ENCODE results near the gene ABI3. TPM values are rescaled to one million over a fixed set of nuclear protein-coding genes. Genes with fewer than 3 reads are reported as not detected.
A peak's percentile ranks its signal among the peaks of the same experiment; 100 is the strongest.

Gene ABI3
- total and polyA plus RNA-seq, 9 of the 15 experiments (the other 6 are each of a cell fraction or from before 2014, with no cell fraction given): not detected

- ChIA-PET POLR2A (interaction anchor here (1.9 kb wide), 1 partner anchor 12 kb away, joined by 6 read pairs; no protein-coding TSS in a partner anchor), CTCF (ENCODE audit: low intra/inter-chr PET ratio) (interaction anchor here (0.6 kb wide), 1 partner anchor 1163 kb away, joined by 3 read pairs; no protein-coding TSS in a partner anchor)
- no peak overlapping the region; a peak in 1 of 4 replicates for H3K9ac ChIP-seq (ENCODE audit: insufficient read depth in 1 of 2, low read depth in 2 of 2, low read length in 2 of 2)
- H3K9me3 ChIP-seq (replicated peaks; ENCODE audit: control insufficient read depth, insufficient read depth, low read depth, low read length): no peaks in the 10 kb centered on the region
- intact Hi-C loops (cut with micrococcal nuclease) (no loop called here), in situ Hi-C loops (cut with MboI) (no loop called here)
- ATAC-seq (peak; percentile 76), DNase-seq (ENCODE audit: extremely low read depth in 1 of 4, low spot score in 3 of 4) (peak; percentile 55 to 63 (median 58)), FAIRE-seq (peak; percentile 77)
- H4K20me1 ChIP-seq (replicated peaks; ENCODE audit: control insufficient read depth, insufficient read depth, low read length): no peaks in the 10 kb centered on the region
- no peaks in the 10 kb centered on the region for H3K79me2 ChIP-seq (ENCODE audit: control insufficient read depth, insufficient read depth, low read length)
- no TSS peak for BruUV-seq (replicated peaks)
- H3K4me3 ChIP-seq: no peak overlapping the region
- H3K4me1 ChIP-seq (replicated peaks in 1 of 2; ENCODE audit: control insufficient read depth in 2 of 2, insufficient read depth in 2 of 2, low read length in 2 of 2): peaks cover 9 to 10% of the 10 kb centered on the region in 2 experiments; a peak in 4 of 5 replicates
- H3K36me3 ChIP-seq (ENCODE audit: control insufficient read depth, insufficient read depth, low read length): no peaks in the 10 kb centered on the region
- peaks cover 0 to 3% of the 10 kb centered on the region in 2 experiments; a peak in 1 of 5 replicates for H3K27me3 ChIP-seq (ENCODE audit: control insufficient read depth in 2 of 2, insufficient read depth in 2 of 2, low read length in 2 of 2)
- H3K27ac ChIP-seq (ENCODE audit: extremely low read depth, low read depth, low read length): no peak overlapping the region; the same call in 2 of the 3 replicates
- H3K9me1 ChIP-seq (ENCODE audit: control insufficient read depth, insufficient read depth, low read length): no peaks in the 10 kb centered on the region
- H2AFZ ChIP-seq (ENCODE audit: low read depth, low read length): peak overlapping the region; percentile 30; the same call in 1 of the 2 replicates
- peak overlapping the region; percentile 63 for H3K4me2 ChIP-seq (ENCODE audit: insufficient read depth, low read length)
- 21% methylated on average over 6 of the region's 6 CpGs for WGBS (ENCODE audit: insufficient coverage, low coverage, missing lambda C conversion rate)
- TF ChIP-seq MIER1 (IDR thresholded peaks at IDR 0.05; ENCODE audit: low read depth): no peak
- TF ChIP-seq TGIF2 (CRISPR knock-in tag; IDR thresholded peaks at IDR 0.05): no peak
- TF ChIP-seq, protein P1, sequence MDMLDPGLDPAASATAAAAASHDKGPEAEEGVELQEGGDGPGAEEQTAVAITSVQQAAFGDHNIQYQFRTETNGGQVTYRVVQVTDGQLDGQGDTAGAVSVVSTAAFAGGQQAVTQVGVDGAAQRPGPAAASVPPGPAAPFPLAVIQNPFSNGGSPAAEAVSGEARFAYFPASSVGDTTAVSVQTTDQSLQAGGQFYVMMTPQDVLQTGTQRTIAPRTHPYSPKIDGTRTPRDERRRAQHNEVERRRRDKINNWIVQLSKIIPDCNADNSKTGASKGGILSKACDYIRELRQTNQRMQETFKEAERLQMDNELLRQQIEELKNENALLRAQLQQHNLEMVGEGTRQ (CRISPR knock-in tag; IDR thresholded peaks at IDR 0.05): no peak
- peak; percentile 98 for TF ChIP-seq RREB1 (CRISPR knock-in tag; IDR thresholded peaks at IDR 0.05)
- TF ChIP-seq DNMT1 (IDR thresholded peaks at IDR 0.05): no peak
- no peak for TF ChIP-seq KLF16 (IDR thresholded peaks at IDR 0.05)
- TF ChIP-seq ZNF436 (CRISPR knock-in tag; IDR thresholded peaks at IDR 0.05): no peak
- no peak for TF ChIP-seq THAP12 (CRISPR knock-in tag; IDR thresholded peaks at IDR 0.05)
- no peak for TF ChIP-seq HCFC1 (IDR thresholded peaks at IDR 0.05; ENCODE audit: low read depth, low read length)
- TF ChIP-seq ESRRB (CRISPR knock-in tag; IDR thresholded peaks at IDR 0.05; ENCODE audit: borderline replicate concordance): no peak
- peak; percentile 97 for TF ChIP-seq MAFG (tag; conservative IDR thresholded peaks at IDR 0.05)
- no peak for TF ChIP-seq ZBED1 (IDR thresholded peaks at IDR 0.05)
- TF ChIP-seq HDAC2 (IDR thresholded peaks at IDR 0.05): peak; percentile 91
- TF ChIP-seq ILF3 (IDR thresholded peaks at IDR 0.05; ENCODE audit: borderline replicate concordance): no peak
- TF ChIP-seq ETS2 (tag; IDR thresholded peaks at IDR 0.05; ENCODE audit: borderline replicate concordance, poor library complexity, severe bottlenecking): no peak
Measured at GRCh38 chr17:49252148-49252695, 41.7 kb downstream of the ABI3 start.

Data from K562 (cell line).